Measurements from ENCODE around the gene GAPVD1.
"Not testable (repeated sequence)": the region's sequence is repeated elsewhere in the genome, so short reads cannot be mapped to it uniquely, and the experiment has no call there.

The GAPVD1 gene

GRCh38 chr9:125258160-125258785 is 3.4 kb upstream of the GAPVD1 start:
- DNase-seq: no peak

DNA sequence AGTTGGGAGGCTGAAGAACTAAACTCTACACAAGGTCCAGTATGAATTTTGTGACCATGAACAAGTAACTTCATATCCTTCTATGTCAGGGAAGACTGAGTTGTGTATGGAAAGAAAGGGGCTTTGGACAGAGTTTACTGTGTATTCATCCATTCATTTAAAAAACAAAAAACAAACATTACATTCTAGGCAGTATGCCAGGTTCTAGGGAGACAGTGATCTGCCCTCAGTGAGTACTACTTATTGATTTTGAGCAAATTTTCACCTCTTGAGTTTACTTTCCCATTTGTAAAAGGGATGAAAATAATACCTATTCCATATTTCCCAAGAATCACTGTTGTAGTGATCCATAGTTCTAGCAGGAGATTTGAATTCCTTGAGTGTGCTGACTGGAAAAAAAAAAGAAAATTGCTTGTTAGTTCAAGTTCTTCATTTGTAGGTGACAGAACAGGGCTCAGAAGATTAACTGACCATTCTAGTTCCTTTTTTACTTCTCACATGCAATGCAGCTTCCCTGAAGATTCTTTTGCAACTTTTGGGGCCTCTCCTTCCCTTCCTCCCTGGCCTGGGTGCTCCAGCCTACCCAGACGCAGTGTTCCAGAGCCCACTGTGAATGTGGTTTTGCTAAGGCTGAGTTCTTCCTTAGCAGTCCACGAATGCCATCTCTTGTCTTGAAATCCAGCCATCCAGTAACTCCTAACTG is 2.6 kb upstream of the GAPVD1 start:
- no peak for DNase-seq

GRCh38 chr9:125260561-125260960 is 1.1 kb upstream of the GAPVD1 start:
- no peak for DNase-seq

DNA sequence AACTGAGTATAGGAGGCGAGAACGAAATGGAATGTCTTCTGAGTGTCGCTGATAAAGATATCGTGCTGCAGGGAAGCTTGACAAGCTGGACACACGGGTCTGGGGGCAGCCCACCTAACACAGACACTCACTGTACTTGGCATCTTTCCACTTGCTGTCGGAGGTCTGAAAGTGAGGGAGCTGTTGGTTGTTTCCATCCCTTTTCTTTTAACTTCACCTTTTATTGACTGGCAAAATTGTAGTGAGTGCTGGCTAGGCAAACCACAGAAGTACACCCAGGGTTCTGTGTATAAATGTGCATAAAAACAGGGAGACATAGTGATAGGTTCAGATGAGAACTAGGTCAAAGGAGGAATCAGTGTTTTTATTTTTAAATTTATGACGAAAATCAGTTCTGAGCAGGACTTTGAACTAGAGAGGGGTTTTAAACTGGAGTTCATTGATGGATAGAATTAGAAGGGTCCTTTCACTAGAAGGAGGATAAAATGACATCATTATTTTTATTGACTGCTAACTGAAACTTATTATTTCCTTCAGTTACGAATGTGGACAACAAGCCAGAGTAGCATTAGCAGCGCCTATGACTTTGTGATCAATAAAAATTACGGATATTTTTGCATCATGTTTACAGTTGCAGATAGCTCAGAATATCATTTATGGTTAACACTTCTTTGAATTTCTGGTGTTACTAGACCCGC is 817 bp downstream of the GAPVD1 start:
- DNase-seq: no peak

GRCh38 chr9:125264068-125264467 is 2.4 kb downstream of the GAPVD1 start:
- DNase-seq: not testable (repeated sequence)

DNA sequence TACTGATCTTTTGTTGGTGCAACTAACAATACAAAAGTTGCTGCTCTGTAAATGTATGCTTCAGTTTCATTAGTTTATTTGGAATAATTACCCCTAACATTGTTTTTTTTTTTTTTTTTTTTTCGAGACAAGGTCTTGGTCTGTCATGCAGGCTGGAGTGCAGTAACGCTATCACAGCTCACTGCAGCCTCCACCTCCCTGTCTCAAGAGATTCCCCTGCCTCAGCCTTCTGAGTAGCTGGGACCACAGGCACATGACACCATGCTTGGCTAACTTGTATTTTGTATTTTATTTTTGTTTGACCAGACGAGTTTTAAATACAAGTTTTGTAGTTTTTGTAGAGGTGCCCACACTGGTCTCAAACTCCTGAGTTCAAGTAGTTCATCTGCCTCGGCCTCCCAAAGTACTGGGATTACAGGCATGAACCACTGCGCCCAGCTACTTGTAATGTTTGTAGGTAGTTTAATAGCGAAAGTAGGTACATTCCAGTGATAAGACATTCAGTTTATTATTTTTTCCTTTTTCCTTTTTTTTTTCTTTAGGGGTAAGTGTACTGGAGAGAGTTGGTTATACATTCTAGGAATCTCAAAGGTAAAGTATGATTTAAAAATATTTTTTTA is 6.9 kb downstream of the GAPVD1 start:
- no peak for DNase-seq

GRCh38 chr9:125269014-125269397 is 7.4 kb downstream of the GAPVD1 start:
- DNase-seq: no peak

GRCh38 chr9:125271081-125271480 is 9.5 kb downstream of the GAPVD1 start:
- DNase-seq: no peak

DNA sequence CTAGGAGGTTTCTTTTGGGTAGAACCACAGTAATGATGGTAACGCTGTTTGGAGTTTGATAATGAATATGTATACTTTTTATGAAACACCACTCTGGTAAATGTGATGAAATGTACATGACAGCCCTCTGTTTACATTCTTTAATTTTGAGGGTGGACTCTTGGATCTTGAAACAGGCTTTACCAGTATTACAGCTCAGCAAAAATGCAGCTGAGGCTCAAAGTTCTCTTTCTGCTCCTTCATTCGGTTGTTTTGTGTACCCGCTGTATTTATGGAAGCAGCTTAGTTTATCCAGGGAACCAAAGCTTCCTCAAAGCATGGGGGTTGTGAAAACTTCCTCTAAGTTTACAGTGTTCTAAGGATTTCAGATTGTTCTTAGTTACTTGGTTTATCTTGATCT is 11.1 kb downstream of the GAPVD1 start:
- no peak for DNase-seq

DNA sequence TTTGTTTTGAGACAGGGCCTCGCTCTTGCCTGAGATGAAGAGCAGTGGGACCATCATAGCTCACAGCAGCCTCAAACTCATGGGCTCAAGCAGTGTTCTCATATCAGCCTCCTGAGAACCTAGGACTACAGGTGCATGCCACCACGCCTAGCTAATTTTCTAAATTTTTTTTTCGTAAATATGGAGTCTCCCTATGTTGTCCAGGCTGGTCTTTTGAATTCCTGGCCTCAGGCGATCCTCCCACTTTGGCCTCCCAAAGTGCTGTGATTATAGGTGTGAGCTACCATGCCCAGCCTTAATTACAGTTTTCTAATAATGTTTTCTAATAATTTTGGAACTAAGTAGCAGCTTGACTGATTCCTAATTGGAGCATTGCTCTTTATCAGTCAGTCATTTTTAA is 15.1 kb downstream of the GAPVD1 start:
- DNase-seq: no peak

- no peak for DNase-seq
Observed at GRCh38 chr9:125277411-125277810, 15.8 kb downstream of the GAPVD1 start.

DNA sequence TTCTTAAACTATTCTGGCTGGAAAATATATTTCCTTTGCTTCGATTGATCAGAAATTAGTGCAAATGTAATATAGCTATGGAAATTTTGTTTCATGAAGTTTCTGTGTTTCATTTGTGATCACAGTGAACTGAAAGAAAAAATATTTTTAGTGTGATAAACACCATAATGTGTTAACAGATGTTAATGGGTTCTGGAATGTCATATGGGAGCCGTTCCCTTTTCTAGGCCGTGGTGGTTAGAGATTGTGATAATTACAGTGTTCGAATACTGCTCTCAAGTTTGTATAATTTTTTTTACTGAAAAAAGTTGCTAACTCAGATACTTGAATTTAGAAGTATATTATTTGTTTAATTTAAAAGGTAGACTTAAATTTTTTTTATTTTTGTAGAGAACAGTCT is 19.3 kb downstream of the GAPVD1 start:
- no peak for DNase-seq

DNA sequence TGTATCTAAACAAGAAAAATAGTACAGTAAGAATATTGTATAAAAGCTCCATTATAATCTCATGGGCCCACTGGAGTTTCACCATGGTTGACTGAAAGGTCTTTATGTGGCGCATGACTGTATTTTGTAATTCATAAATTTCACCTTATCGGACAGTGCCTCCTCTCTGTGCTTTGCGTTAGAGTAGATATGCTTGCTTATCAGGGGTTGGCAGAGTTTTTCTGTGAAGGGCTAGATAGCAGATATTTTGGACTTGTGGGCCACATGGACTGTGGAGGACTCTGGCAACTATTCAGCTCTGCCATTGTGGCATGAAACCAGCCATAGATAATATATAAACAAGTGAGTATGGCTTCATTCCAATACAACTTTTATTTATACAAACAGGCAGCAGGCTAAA is 23.2 kb downstream of the GAPVD1 start:
- no peak for DNase-seq

GRCh38 chr9:125286935-125287433 is 25.4 kb downstream of the GAPVD1 start:
- DNase-seq: not testable (repeated sequence)

DNA sequence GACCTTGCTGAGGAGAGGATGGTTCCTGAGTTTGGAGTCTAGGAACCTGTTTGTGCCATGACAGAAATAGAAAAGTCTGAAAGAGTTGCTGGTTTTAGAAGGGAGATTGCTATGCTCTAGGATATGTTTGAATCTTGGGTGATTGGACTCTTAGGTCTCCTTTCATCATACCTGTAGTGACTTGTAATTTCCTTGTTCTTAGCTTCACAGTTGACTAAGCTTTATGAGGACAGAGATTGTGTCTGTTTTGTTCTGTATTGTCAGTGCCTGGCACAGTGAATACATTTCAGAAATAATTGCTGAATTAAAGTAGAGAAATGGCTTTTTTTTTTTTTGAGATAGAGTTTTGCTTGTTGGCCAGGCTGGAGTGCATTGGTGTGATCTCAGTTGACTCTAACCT is 31.5 kb downstream of the GAPVD1 start:
- no peak for DNase-seq

- DNase-seq: no peak
Observed at GRCh38 chr9:125295657-125296056, 34.0 kb downstream of the GAPVD1 start.

DNA sequence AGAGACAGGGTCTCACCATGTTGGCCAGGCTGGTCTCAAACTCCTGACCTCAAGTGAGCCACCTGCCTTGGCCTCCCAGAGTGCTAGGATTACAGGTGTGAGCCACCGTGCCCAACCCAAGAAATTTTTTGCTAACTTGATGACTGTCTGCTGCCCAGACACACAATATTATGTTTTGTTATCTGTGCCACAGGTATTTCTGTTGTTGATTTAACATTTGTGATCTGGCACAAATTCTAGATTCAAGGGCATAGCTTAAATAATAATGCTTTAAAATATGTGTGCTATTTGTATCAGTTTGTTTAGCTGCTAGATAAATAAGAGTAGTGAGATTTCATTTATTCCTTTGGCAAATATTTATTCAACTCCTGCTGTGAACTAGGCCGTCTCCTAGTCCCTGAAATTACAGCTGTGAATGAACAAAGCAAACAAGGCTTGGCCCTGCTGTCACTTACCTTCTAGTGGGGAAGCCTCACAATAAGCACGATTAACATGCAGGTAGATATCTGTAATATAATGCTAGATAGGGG is 35.3 kb downstream of the GAPVD1 start:
- no peak for DNase-seq

DNA sequence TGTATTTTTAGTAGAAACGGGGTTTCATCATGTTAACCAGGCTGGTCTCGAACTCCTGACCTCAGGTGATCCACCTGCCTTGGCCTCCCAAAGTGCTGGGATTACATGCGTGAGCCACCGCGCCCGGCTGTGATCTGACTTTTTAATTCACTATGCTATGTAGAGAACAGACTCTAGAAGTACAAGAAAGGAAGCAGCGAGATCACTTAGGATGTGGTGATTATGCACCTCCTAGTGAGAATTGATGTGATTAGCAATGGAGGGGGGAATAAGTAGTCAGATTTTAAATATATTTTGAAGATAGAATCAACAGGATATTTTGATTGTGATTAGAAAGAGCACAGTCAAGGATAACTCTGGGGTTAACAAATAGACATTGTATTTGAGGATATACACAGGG is 36.3 kb downstream of the GAPVD1 start:
- no peak for DNase-seq

GRCh38 chr9:125302241-125302640 is 40.6 kb downstream of the GAPVD1 start:
- DNase-seq: no peak

DNA sequence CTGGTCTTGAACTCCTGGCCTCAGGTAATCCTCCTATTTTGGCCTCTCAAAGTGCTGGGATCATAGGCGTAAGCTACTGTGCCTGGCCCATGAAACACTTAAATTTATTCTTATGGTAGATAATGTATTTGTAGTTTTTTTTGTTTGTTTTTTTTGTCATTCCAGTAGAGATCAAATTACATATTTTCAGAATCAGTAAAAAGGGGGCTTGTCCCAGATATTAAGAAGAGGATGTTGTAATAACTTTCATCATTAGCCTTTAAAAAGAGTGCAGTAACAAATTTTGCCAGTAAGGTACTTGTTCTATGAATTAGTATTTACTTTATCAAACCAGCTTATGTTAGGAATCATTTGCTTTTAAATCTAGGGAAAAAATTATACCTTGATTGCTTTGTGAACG is 42.6 kb downstream of the GAPVD1 start:
- no peak for DNase-seq

- no peak for DNase-seq
Observed at GRCh38 chr9:125312411-125312810, 50.8 kb downstream of the GAPVD1 start.

DNA sequence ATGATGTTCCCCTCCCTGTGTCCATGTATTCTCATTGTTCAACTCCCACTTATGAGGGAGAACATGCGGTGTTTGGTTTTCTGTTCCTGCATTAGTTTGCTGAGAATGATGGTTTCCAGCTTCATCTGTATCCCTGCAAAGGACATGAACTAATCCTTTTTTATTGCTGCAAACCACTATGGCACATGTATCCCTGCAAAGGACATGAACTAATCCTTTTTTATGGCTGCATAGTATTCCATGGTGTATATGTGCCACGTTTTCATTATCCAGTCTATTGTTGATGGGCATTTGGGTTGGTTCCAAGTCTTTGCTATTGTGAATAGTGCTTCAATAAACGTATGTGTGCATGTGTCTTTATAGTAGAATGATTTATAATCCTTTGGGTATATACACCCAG is 54.7 kb downstream of the GAPVD1 start:
- DNase-seq: not testable (repeated sequence)

DNA sequence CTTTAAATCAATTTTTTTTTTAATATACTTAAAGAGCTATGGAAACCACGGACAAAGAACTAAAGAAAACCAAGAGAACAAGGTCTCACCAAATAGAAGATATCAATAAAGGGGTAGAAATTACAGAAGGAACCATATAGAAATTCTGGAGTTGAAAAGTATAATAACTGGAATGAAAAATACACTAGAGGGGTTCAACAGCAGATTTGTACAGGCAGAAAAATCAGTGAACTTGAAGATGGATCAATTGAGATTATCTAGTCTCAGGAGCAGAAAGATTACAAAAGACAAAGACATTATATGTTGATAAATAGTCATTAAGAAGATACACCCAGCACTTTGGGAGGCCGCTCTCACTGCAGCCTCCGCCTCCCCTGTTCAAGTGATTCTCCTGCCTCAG is 56.1 kb downstream of the GAPVD1 start:
- DNase-seq: no peak
